K562 (cell line): ENCODE data around the gene EHBP1L1. TPM values are rescaled to one million over a fixed set of nuclear protein-coding genes. Genes with fewer than 3 reads are reported as not detected.

Experiments used
- ARID2 ChIP-seq: fragments of 450-650 bp; IDR thresholded peaks from 2 replicates; pipeline ENCODE4 v1.6.1; 2017; ENCODE audit warnings: antibody characterized with exemption, mild to moderate bottlenecking
- CBX1 ChIP-seq: sonication (generic); IDR thresholded peaks from 2 replicates; pipeline ENCODE4 v1.6.1; 2016; ENCODE audit warnings: antibody characterized with exemption, low read depth, mild to moderate bottlenecking
- MYBL2 ChIP-seq, 2 experiments: fragments of 450-650 bp in 1 of 2; sonication (generic) in 1 of 2; formaldehyde crosslinking in 1 of 2; IDR thresholded peaks; 2 replicates each; pipeline versions ENCODE4 v1.6.1 to v1.8.1; 2017 to 2022; ENCODE audit warnings: borderline replicate concordance in 1 of 2, inconsistent platforms in 1 of 2, low read depth in 1 of 2, mild to moderate bottlenecking in 1 of 2, missing genetic modification reagents in 1 of 2, moderate library complexity in 1 of 2
- PCBP1 ChIP-seq: fragments of 200-400 bp; formaldehyde crosslinking; IDR thresholded peaks from 2 replicates; pipeline ENCODE4 v1.6.1; 2018; ENCODE audit warnings: mild to moderate bottlenecking, low read depth, low read length; ENCODE audit not compliant: poor library complexity, severe bottlenecking
- POLR2AphosphoS2 ChIP-seq: IDR thresholded peaks from 2 replicates; pipeline ENCODE4 v1.6.1; 2012; ENCODE audit warnings: low read length, improper control_type of control experiment
- RAD21 ChIP-seq, 2 experiments: fragments of 250-450 bp in 1 of 2; fragments of 450-650 bp in 1 of 2; sonication (Bioruptor Pico) in 1 of 2; formaldehyde crosslinking in 1 of 2; IDR thresholded peaks in 1 of 2; conservative IDR thresholded peaks in 1 of 2; 2 replicates each; pipeline versions ENCODE4 v1.4.0 to v1.8.0; 2020 to 2022; ENCODE audit warnings: mild to moderate bottlenecking in 2 of 2, moderate library complexity in 1 of 2
- SIRT6 ChIP-seq: IDR thresholded peaks from one replicate; pipeline ENCODE4 v1.6.1; 2012; ENCODE audit warnings: low read depth, mild to moderate bottlenecking, control low read depth, inconsistent platforms, low read length, moderate library complexity
- SOX6 ChIP-seq: fragments of 450-650 bp; IDR thresholded peaks from 2 replicates; pipeline ENCODE4 v1.6.1; 2014; ENCODE audit warnings: mild to moderate bottlenecking
- STAT6 ChIP-seq: sonication (generic); formaldehyde crosslinking; IDR thresholded peaks from 2 replicates; pipeline ENCODE4 v1.8.1; 2023; ENCODE audit warnings: mild to moderate bottlenecking, missing genetic modification reagents
- polyA plus RNA-seq, 8 experiments: library from polyadenylated mRNA; depleted of rRNA in 4 of 8; stranded (reverse) in 5 of 8; unstranded in 3 of 8; fragments of >200 nt; fragmentation: Nextera tagmentation in 2 of 8; fragmentation: Illumina TruSeq in 1 of 8; extraction: Ambion mirVana in 2 of 8; extraction: Trizol in 1 of 8; gene quantifications; 2 replicates each; pipeline versions ENCODE4 v1.2.1 to v1.2.3, GENCODE V29; 2011 to 2014; ENCODE audit warnings: inconsistent platforms in 1 of 8, missing spikeins in 1 of 8
- total RNA-seq, 7 experiments: library from RNA; depleted of rRNA in 6 of 7; stranded (reverse); fragments of >200 nt in 6 of 7; fragmentation: Illumina TruSeq in 2 of 7; extraction: Trizol in 2 of 7; gene quantifications; 2 replicates each; pipeline versions ENCODE4 v1.2.1 to v1.2.3, GENCODE V29; 2011 to 2021; ENCODE audit warnings: low replicate concordance in 1 of 7
- TF ChIP-seq, protein P1 (sequence below): fragments of 450-650 bp; formaldehyde crosslinking; IDR thresholded peaks from 2 replicates; pipeline ENCODE4 v1.4.0; 2020; ENCODE audit warnings: mild to moderate bottlenecking, moderate library complexity
- TF ChIP-seq, protein P2 (sequence below): fragments of 250-450 bp; sonication (Bioruptor Pico); IDR thresholded peaks from 2 replicates; pipeline ENCODE4 v1.8.0; 2022; ENCODE audit warnings: moderate library complexity, mild to moderate bottlenecking, inconsistent platforms
- TF ChIP-seq, protein P3 (sequence below), 2 experiments: fragments of 450-650 bp; formaldehyde crosslinking in 1 of 2; IDR thresholded peaks; 2 replicates each; pipeline versions ENCODE4 v1.4.0 to v1.6.1; 2014 to 2020; ENCODE audit warnings: mild to moderate bottlenecking in 2 of 2, borderline replicate concordance in 1 of 2, low read depth in 1 of 2

Gene EHBP1L1
- total and polyA plus RNA-seq, 9 of the 15 experiments (the other 6 are each of a cell fraction or from before 2014, with no cell fraction given): 0.03 to 87.1 (median 26.3) TPM

DNA sequence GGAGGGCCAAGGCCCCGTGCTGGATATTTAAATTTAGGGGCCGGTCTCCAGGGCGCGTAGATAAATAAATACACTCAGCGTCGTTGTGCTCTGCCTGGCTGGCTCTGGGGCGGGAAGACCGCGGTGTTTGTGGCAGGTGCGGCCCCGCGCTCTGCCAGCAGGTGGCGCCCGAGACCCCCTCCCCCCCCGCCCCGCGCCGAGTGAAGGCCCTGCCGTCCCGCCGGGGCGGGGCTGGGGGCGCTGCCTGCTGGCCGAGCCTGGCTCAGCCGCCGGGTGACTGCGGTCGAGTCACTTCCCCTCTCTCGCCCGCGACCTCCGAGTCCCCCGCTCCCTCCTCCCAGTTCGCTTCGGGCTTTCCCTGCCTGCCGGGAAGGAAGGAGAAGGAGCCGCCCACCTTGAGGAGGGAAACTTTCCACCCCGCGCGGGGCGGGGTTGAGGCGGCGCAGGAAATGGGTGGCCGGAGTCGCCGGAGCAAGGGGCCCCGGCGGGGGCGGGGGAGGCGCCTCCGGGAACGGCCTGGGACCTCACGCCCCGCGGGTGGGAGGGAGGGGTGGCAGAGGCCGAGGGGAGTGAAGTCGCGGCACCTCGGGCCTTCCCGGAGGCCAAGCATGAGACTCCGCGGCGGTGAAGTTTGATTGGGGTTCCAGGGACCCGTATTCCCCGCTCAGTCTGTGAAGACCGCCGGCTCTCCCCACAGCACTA is 1.6 kb upstream of the EHBP1L1 start (continued):
- TF ChIP-seq, protein P1, sequence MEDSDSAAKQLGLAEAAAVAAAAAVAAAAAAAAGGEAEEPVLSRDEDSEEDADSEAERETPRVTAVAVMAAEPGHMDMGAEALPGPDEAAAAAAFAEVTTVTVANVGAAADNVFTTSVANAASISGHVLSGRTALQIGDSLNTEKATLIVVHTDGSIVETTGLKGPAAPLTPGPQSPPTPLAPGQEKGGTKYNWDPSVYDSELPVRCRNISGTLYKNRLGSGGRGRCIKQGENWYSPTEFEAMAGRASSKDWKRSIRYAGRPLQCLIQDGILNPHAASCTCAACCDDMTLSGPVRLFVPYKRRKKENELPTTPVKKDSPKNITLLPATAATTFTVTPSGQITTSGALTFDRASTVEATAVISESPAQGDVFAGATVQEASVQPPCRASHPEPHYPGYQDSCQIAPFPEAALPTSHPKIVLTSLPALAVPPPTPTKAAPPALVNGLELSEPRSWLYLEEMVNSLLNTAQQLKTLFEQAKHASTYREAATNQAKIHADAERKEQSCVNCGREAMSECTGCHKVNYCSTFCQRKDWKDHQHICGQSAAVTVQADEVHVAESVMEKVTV (CRISPR knock-in tag): peak; percentile 72
- no peak for TF ChIP-seq ARID2
- TF ChIP-seq MYBL2 (IDR thresholded peaks at IDR 0.05; ENCODE audit: low read depth): no peak
- TF ChIP-seq MYBL2 (CRISPR knock-in tag; IDR thresholded peaks at IDR 0.05; ENCODE audit: borderline replicate concordance): no peak
- TF ChIP-seq RAD21 (CRISPR knock-in tag; conservative IDR thresholded peaks at IDR 0.05 in 1 of 2, IDR thresholded peaks at IDR 0.05 in 1 of 2): peak; percentile 72 to 74
- TF ChIP-seq, protein P2, sequence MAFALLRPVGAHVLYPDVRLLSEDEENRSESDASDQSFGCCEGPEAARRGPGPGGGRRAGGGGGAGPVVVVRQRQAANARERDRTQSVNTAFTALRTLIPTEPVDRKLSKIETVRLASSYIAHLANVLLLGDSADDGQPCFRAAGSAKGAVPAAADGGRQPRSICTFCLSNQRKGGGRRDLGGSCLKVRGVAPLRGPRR (CRISPR knock-in tag): no peak
- peak; percentile 62; the same call in 1 of the 2 replicates for TF ChIP-seq POLR2AphosphoS2
- TF ChIP-seq SOX6: peak; percentile 50; the same call in 1 of the 2 replicates
- peak; percentile 43; the same call in 1 of the 2 replicates for TF ChIP-seq CBX1
- TF ChIP-seq, protein P3, sequence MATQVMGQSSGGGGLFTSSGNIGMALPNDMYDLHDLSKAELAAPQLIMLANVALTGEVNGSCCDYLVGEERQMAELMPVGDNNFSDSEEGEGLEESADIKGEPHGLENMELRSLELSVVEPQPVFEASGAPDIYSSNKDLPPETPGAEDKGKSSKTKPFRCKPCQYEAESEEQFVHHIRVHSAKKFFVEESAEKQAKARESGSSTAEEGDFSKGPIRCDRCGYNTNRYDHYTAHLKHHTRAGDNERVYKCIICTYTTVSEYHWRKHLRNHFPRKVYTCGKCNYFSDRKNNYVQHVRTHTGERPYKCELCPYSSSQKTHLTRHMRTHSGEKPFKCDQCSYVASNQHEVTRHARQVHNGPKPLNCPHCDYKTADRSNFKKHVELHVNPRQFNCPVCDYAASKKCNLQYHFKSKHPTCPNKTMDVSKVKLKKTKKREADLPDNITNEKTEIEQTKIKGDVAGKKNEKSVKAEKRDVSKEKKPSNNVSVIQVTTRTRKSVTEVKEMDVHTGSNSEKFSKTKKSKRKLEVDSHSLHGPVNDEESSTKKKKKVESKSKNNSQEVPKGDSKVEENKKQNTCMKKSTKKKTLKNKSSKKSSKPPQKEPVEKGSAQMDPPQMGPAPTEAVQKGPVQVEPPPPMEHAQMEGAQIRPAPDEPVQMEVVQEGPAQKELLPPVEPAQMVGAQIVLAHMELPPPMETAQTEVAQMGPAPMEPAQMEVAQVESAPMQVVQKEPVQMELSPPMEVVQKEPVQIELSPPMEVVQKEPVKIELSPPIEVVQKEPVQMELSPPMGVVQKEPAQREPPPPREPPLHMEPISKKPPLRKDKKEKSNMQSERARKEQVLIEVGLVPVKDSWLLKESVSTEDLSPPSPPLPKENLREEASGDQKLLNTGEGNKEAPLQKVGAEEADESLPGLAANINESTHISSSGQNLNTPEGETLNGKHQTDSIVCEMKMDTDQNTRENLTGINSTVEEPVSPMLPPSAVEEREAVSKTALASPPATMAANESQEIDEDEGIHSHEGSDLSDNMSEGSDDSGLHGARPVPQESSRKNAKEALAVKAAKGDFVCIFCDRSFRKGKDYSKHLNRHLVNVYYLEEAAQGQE (IDR thresholded peaks at IDR 0.05; ENCODE audit: borderline replicate concordance): peak; percentile 51; the same call in 1 of the 2 replicates
- TF ChIP-seq, protein P3 (CRISPR knock-in tag; IDR thresholded peaks at IDR 0.05; ENCODE audit: low read depth): no peak
- TF ChIP-seq SIRT6: no peak
- peak; percentile 68 for TF ChIP-seq PCBP1
- no peak for TF ChIP-seq STAT6 (CRISPR knock-in tag)
